Measurements from ENCODE around the gene ARHGAP10.

GRCh38 chr4:147965056-147965455, 233.2 kb downstream of the ARHGAP10 start:
- TF ChIP-seq CTCF (IDR thresholded peaks at IDR 0.05) (no peak), POLR2A (IDR thresholded peaks at IDR 0.05) (no peak)

Data from right lobe of liver (tissue), 4 donors.